GM12878 (cell line): ENCODE data around the gene MAML2. TPM values are rescaled to one million over a fixed set of nuclear protein-coding genes. Genes with fewer than 3 reads are reported as not detected.

ENCODE experiments used
- ATAC-seq: fragments of 200-7000 bp; cut with Tn5 transposase; 3 replicates; pipeline ENCODE4 v1.9.1; 2020; ENCODE audit warnings: mild to moderate bottlenecking, moderate library complexity
- BruUV-seq: library from RNA; stranded (reverse); fragments of 400-500 nt; replicated peaks from 2 replicates; lab custom pipeline; 2021; lab: Mats Ljungman, UMichigan
- CTCF ChIA-PET: fragments of 300-600 bp; sonication (Branson Sonifier 250); formaldehyde crosslinking; extraction: SDS; loops from one replicate; lab custom pipeline; 2021; ENCODE audit warnings: inconsistent platforms; lab: Yijun Ruan, JAX
- POLR2A ChIA-PET: fragments of 350-600 bp; formaldehyde crosslinking; extraction: SDS; loops from one replicate; lab custom pipeline; 2021; ENCODE audit warnings: inconsistent platforms; lab: Charles Lee
- RAD21 ChIA-PET: fragments of 300-600 bp; sonication (Branson Sonifier 250); formaldehyde crosslinking; loops from one replicate; lab custom pipeline; 2023; ENCODE audit warnings: antibody characterized with exemption; ENCODE audit not compliant: unreplicated experiment; lab: Charles Lee
- SMC1A ChIA-PET: fragments of 300-600 bp; sonication (Branson Sonifier 250); formaldehyde crosslinking; loops from one replicate; lab custom pipeline; 2023; ENCODE audit not compliant: unreplicated experiment, uncharacterized antibody; lab: Charles Lee
- DNase-seq: peaks from one replicate; pipeline ENCODE4 v3.0.0-alpha.2; 2011; ENCODE audit warnings: low read depth, low spot score
- FAIRE-seq: peaks from 3 replicates; lab custom pipeline; 2011; peaks lifted over from hg19 to GRCh38; lab: Jason Lieb, UNC
- H2AFZ ChIP-seq: 2 replicates; pipeline ENCODE4 v1.6.0; 2011; ENCODE audit warnings: low read depth, low read length, control low read depth; ENCODE audit not compliant: control insufficient read depth
- H3K27ac ChIP-seq: 2 replicates; pipeline ENCODE4 v1.5.1; 2011; ENCODE audit warnings: control low read depth; ENCODE audit not compliant: control insufficient read depth, insufficient read depth
- H3K27me3 ChIP-seq, 2 experiments: replicated peaks in 1 of 2; 2 replicates each; pipeline versions ENCODE4 v1.6.0 to v1.6.1; 2011; ENCODE audit warnings: low read length in 1 of 2; ENCODE audit not compliant: control insufficient read depth in 2 of 2, insufficient read depth in 2 of 2
- H3K36me3 ChIP-seq, 2 experiments: 2 replicates each; pipeline ENCODE4 v1.5.1; 2011; ENCODE audit warnings: low read length in 1 of 2; ENCODE audit not compliant: control insufficient read depth in 2 of 2, insufficient read depth in 2 of 2
- H3K4me1 ChIP-seq: 2 replicates; pipeline ENCODE4 v1.6.1; 2011; ENCODE audit warnings: mild to moderate bottlenecking, low read length, moderate library complexity, mixed read lengths; ENCODE audit not compliant: control insufficient read depth, insufficient read depth
- H3K4me2 ChIP-seq: 2 replicates; pipeline ENCODE4 v1.6.0; 2011; ENCODE audit warnings: control low read depth; ENCODE audit not compliant: control insufficient read depth, insufficient read depth
- H3K4me3 ChIP-seq: fragments of 200-600 bp; sonication (generic); 2 replicates; pipeline ENCODE4 v1.5.1; 2016
- H3K79me2 ChIP-seq: 2 replicates; pipeline ENCODE4 v1.6.0; 2011; ENCODE audit warnings: low read length; ENCODE audit not compliant: control insufficient read depth, insufficient read depth
- H3K9ac ChIP-seq: 2 replicates; pipeline ENCODE4 v1.8.0; 2011; ENCODE audit warnings: low read length, control low read depth, mixed read lengths; ENCODE audit not compliant: control insufficient read depth, insufficient read depth
- H3K9me3 ChIP-seq: replicated peaks from 3 replicates; pipeline ENCODE4 v1.5.1; 2011; ENCODE audit warnings: mild to moderate bottlenecking, low read length; ENCODE audit not compliant: control insufficient read depth, insufficient read depth
- H4K20me1 ChIP-seq: 2 replicates; pipeline ENCODE4 v1.6.0; 2011; ENCODE audit not compliant: control insufficient read depth, insufficient read depth
- BACH1 ChIP-seq: fragments of 450-650 bp; IDR thresholded peaks from 2 replicates; pipeline ENCODE4 v1.6.1; 2017; ENCODE audit warnings: mild to moderate bottlenecking, borderline replicate concordance
- CHD1 ChIP-seq: IDR thresholded peaks from 2 replicates; pipeline ENCODE4 v1.6.1; 2012; ENCODE audit warnings: low read depth, low read length, improper control_type of control experiment
- CREB1 ChIP-seq: IDR thresholded peaks from 2 replicates; pipeline ENCODE4 v1.6.1; 2012; ENCODE audit warnings: low read depth, mild to moderate bottlenecking, inconsistent platforms
- EGR1 ChIP-seq, 2 experiments: IDR thresholded peaks; 1 replicate in 1 of 2; 2 replicates in 1 of 2; pipeline ENCODE4 v1.6.1; 2011 to 2012; ENCODE audit warnings: low read depth in 2 of 2, low read length in 2 of 2, borderline replicate concordance in 1 of 2, mild to moderate bottlenecking in 1 of 2, moderate library complexity in 1 of 2
- PML ChIP-seq: IDR thresholded peaks from 2 replicates; pipeline ENCODE4 v1.6.1; 2012; ENCODE audit warnings: low read length, inconsistent platforms
- WGBS: methylation state at CpG from one replicate; pipeline ENCODE4 v1.1.6; 2016; ENCODE audit warnings: low lambda C conversion rate; ENCODE audit not compliant: insufficient replicate concordance, insufficient coverage; ENCODE audit errors: missing lambda C conversion rate; 5-methylcytosine and 5-hydroxymethylcytosine counted together
- in situ Hi-C: fragments of 300-500 bp; cut with MboI; formaldehyde crosslinking; loops from 9 replicates; pipeline ENCODE4 v1.14.3; 2018; ENCODE audit warnings: mixed read lengths
- intact Hi-C: fragments of 100-400 bp; cut with micrococcal nuclease; formaldehyde crosslinking; loops from one replicate; pipeline ENCODE4 v1.14.2; 2022; ENCODE audit not compliant: unreplicated experiment
- polyA plus RNA-seq, 11 experiments: library from polyadenylated mRNA; depleted of rRNA in 4 of 11; unstranded in 6 of 11; stranded (reverse) in 5 of 11; fragments of >200 nt; fragmentation: Nextera tagmentation in 4 of 11; fragmentation: Illumina TruSeq in 1 of 11; extraction: Ambion mirVana in 4 of 11; extraction: Trizol in 1 of 11; gene quantifications; 1 replicate in 1 of 11; 2 replicates in 10 of 11; pipeline versions ENCODE4 v1.2.1 to v1.2.3, GENCODE V29; 2011 to 2016; ENCODE audit warnings: inconsistent platforms in 2 of 11, missing spikeins in 2 of 11, low read depth in 1 of 11
- total RNA-seq, 4 experiments: library from RNA; depleted of rRNA in 3 of 4; stranded (reverse); fragments of >200 nt in 3 of 4; fragmentation: Illumina TruSeq in 1 of 4; extraction: Trizol in 1 of 4; gene quantifications; 2 replicates each; pipeline versions ENCODE4 v1.2.1 to v1.2.3, GENCODE V29; 2013 to 2021
- TF ChIP-seq, protein P1 (sequence below): IDR thresholded peaks from 2 replicates; pipeline ENCODE4 v1.6.1; 2012; ENCODE audit warnings: low read depth, low read length, improper control_type of control experiment

The MAML2 gene
- total and polyA plus RNA-seq, 10 of the 15 experiments (the other 5 are each of a cell fraction or from before 2014, with no cell fraction given) = 2.5 to 15.1 (median 12.0) TPM

- BruUV-seq = no TSS peak
- CTCF ChIA-PET = interaction anchor here (1.0 to 1.8 kb wide), 4 partner anchors 9 to 263 kb away, joined by 3 to 4 read pairs (median 3); partner anchors contain the start of gene MAML2
- Histone ChIP-seq H3K27ac (no peak overlapping the region), H3K9ac (no peak overlapping the region), H3K4me2 (no peak overlapping the region), H3K27me3 (no peaks in the 10 kb centered on the region), H3K4me3 (no peak overlapping the region), H4K20me1 (no peaks in the 10 kb centered on the region), H2AFZ (no peak overlapping the region), H3K9me3 (no peaks in the 10 kb centered on the region), H3K79me2 (no peaks in the 10 kb centered on the region; the same call in 1 of the 2 replicates), H3K4me1 (peaks cover 19% of the 10 kb centered on the region), H3K36me3 (peaks cover 0 to 3% of the 10 kb centered on the region in 2 experiments; a peak in 2 of 4 replicates)
- DNase-seq (no peak), FAIRE-seq (no peak), ATAC-seq (no peak)
- SMC1A ChIA-PET = interaction anchor here (0.7 to 2.1 kb wide), 2 partner anchors 32 to 67 kb away, joined by 4 to 8 read pairs; no protein-coding TSS in a partner anchor
- POLR2A ChIA-PET = no interaction called here
- RAD21 ChIA-PET = no interaction called here
- in situ Hi-C loops = no loop called here
- intact Hi-C loops = loop anchor here (5.0 kb wide), 3 partner anchors 67 to 313 kb away; partner anchors contain the start of genes JRKL and MAML2
- TF ChIP-seq EGR1 (IDR thresholded peaks at IDR 0.05; ENCODE audit: borderline replicate concordance in 1 of 2, low read depth in 2 of 2, low read length in 2 of 2) = no peak
- no peak for TF ChIP-seq PML
- TF ChIP-seq CHD1 = no peak
- TF ChIP-seq, protein P1, sequence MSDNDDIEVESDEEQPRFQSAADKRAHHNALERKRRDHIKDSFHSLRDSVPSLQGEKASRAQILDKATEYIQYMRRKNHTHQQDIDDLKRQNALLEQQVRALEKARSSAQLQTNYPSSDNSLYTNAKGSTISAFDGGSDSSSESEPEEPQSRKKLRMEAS = no peak
- TF ChIP-seq BACH1 = no peak
- no peak for TF ChIP-seq CREB1
- 98% methylated on average over 4 of the region's 4 CpGs for WGBS
These were observed 263.3 kb downstream of the MAML2 start for GRCh38 chr11:96079691-96080090.
